Hematopoietic multipotent progenitor cell treated with erythropoietin and hydrocortisone succinate and interleukin-3 and kit ligand, for 15 days (in vitro differentiated cells): Measurements from ENCODE around the gene FAM221A.
"Not testable (repeated sequence)": the region's sequence is repeated elsewhere in the genome, so short reads cannot be mapped to it uniquely, and the experiment has no call there.

Source experiments
- DNase-seq: peaks from one replicate; pipeline ENCODE4 v3.0.0-alpha.2; 2015; ENCODE audit warnings: low spot score

Gene FAM221A, protein sequence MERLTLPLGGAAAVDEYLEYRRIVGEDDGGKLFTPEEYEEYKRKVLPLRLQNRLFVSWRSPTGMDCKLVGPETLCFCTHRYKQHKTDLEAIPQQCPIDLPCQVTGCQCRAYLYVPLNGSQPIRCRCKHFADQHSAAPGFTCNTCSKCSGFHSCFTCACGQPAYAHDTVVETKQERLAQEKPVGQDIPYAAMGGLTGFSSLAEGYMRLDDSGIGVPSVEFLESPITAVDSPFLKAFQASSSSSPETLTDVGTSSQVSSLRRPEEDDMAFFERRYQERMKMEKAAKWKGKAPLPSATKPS

DNA sequence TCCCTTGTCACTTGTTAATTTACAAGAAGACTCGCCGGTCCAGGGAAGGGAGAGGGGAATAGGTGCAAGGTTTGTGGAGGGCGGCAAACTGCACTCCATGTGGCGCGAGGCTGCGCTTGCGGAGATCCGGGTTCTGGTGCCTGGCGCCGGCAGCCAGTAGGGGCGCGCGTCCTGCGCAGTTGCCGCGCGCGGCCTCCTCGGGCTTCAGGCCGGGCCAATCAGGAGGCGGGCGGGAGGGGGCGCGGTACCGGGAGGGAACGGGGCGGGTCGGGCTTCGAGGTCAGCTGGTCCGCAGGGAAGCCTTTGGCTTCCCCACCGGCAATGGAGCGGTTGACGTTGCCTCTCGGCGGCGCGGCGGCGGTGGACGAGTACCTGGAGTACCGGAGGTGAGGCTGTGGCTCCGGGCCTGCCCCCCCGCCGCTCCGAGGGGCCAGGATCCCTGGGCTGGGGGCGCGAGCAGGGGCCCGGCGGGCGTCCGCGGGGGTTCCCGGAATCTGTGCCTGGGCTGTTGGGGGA, at the start of gene FAM221A:
Gene FAM221A (plus strand): TSS at position 302 of the 516 bp plus-strand sequence. CDS start 20 bp downstream, at position 322.
- DNase-seq = peak; percentile 39

DNA sequence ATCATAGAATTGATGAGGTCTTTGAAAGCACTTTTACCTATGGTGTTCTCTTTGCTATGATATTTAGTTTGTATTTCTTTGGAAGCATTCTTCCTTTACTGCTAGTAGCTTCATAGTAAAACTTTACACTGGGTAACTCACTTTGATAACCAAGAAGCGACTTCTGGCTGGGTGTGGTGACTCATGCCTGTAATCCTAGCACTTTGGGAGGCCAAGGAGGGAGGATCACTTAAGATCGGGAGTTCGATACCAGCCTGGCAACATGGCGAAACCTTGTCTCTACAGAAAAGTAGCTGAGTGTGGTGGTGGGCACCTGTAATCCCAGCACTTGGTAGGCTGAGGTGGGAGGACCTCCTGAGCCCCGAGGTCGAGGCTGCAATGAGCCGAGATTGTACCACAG, 46.6 kb upstream of the FAM221A start:
- DNase-seq = no peak

DNA sequence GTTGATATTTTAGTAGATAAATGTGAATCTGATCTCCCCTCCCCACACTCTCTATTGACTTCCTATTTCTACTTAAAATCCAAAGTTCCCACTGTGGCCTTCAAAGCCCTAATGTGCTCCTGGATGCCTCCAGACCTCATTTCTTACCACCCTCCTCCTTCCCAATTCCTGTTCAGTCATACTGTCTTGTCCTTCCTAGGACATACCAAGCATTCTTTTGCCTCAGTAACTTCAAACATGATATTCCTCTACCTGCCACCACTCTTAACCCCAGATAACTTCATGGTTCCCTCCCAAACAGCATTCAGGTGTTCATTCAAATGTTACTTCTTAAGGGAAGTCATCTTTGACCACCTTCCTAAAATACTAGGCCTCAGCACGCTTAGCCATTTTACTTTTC, 34.2 kb upstream of the FAM221A start:
- DNase-seq = no peak

DNA sequence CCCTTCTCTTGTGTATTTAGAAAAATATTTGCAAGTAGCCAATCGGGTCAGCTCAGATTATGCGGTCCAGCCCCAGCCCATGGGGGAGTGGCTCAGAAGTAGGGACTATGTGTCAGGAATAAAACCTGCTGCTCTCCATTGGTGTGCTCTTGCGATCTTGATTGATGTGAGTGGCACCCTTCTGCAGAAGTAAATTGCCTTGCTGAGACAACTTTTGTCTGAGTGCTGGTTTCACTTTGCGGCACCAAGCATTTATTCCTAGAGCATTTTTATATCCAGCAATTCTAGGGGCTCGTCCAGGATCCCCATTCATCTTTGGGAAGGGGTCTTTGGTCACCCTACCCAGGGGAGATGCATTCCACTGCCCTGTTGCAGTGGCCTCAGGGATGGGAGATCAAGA, 26.1 kb upstream of the FAM221A start:
- DNase-seq = no peak

DNA sequence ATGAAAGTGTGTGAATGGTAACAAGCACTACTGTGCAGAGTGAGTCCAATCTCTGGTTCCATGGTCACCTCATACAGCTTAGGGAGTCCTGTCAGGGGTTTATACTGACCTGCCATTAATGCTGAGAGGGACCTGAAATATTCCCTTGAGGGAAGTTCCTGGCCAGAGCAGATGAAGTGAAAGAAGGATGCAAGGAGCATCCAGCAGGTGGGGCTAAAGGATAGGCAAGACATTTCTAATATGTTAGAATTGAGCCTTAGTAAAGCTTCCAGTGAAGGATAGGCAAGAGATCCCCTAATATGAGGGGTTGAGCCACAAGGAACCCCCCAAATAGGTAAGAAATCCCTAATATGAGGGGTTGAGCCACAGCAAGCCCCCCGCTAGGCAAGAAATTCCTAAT, 25.5 kb upstream of the FAM221A start:
- no peak for DNase-seq

DNA sequence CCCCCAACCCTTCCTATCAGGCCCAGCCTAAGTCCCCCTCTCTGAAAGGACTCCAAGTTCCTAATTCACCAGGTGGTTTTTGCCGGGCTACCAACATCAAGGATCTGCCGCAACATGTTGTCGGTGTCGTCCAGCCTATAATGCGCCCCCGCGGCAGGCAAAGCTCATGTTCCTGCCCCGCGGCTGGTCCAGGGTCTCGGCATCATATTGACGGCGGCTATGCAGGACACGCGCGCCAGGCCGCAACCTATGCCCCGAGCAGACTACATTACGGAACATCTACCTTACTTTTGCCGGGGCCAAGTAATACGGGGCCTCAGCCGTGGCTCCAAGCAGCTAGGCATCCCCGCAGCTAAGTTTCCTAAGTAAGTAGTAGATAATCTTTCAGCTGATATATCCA, 24.6 kb upstream of the FAM221A start:
- DNase-seq = no peak

DNA sequence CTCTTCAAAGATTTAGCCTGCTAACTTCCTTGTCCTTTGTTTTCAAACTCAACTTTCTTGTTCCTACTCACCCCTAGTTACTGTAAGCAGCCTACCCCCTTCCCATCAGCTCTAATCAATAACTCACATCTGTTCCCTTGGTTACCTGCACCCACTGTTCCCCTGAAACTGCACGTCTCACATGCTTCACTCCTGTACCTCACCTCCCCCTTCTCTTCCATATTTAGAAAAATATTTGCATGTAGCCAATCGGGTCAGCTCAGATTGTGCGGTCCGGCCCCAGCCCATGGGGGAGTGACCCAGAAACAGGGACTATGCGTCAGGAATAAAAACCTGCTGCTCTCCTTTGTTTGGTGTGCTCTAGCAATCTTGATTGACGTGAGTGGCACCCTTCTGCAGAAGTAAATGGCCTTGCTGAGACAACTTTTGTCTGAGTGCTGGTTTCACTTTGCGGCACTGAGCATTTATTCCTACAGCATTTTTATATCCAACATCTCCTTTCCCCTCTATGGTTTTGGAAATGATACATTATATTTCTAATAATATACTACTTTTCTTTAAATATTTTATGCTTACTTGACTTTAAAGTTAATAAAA, 21.1 kb upstream of the FAM221A start:
- no peak for DNase-seq

DNA sequence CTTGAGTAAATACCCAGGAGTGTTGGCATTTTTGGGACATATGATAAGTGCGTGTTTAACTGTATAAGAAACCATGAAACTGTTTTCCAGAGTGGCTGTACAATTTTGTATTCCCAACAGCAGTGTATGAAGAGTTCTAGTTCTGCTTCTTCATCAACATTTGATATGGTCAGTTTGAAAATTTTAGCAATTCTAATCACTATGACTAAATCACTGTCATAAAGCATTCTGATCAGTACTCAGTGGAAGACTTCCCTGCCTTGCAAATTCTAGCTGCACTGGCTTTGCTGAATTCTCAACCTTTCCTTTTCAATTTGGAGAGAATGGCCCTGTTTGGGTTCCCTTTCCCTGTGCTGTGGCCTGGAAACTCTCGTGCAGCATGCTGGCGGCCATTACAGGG, 18.6 kb upstream of the FAM221A start:
- DNase-seq = no peak

DNA sequence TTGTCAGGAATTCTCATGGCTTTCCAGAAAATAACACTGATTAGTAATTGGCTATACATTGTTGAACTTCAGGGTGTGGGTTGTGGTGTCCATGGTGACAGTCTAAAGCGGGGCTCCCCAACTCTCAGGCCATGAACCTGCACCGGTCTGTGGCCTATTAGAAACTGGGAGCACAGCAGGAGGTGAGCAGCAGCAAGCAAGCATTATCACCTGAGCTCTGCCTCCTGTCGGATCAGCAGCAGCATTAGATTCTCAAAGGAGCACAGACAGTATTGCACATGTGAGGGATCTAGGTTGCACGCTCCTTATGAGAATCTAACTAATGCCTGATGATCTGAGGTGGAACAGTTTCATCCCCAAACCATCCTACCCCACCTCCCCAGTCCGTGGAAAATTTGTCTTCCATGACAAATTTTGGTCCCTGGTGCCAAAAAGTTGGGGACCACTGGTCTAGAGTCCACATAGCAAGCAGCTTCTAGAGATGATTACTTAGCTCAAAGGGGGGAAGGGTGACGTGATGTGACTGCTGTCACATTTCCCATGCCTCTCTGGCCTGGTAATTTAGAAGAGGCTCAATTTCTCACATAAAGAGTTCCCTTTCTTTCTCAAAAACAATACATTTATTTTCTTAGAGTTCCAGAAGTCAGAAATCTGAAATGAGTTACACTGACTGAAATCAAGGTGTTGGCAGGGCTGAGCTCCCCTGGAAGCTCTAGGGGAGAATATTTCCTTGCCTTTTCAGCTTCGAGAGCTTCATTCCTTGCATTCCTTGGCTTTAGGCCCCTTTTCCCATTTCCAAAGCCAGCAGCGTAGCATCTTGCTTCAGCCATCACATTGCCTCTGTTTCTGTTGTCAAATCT, 17.6 kb upstream of the FAM221A start:
- no peak for DNase-seq

DNA sequence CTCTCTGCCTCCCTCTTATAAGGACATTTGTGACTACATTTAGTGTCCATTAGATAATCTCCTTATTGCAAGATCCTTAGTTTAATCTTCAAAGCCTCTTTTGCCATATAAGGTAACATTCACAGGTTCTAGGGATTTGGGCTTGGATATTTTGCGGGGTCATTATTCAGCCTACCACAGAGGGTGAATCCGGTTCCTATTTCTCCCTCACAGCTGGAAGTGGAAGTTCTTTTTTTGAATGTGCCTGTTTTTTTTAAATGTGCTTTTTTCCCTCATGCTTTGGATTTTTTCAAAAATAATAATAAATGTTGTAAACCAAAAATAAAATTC, 17.1 kb upstream of the FAM221A start:
- no peak for DNase-seq

DNA sequence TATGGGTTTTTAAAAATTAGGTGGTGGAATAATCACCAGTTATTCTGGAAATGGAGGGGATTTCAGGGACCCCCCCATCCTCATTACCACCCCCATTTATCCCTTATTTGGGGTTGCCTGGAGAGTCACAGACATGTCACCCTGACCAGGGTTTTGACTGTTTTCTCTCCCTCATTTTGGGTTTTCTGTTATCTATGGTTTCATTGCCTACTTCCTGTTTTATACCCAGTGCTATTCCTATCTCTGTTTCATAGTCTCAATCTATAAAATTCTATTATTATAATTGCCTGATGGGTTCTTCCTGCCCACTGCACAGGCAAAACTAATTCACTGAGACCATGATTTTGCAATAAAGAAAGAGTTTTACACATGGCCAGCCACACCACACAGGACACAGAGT, 15.9 kb upstream of the FAM221A start:
- DNase-seq = no peak

DNA sequence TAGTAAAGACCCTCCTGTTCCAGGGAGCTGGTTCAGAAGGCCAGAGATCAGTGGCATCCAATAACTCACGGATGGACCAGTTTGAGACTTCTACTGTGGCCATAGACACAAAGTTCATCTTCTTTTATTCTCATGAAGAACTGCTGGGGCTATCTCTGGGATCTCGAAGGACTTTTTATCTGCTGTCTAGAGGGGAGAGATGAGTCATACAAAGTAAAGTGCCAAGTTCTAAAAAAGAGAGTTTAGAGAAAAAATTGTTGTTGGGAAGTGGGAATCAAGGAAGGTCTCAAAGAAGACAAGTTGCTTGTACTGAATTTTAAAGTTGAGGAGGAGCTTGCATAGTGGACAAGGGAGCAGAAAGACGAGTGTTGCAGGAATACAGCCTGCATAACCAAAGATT, 8.0 kb upstream of the FAM221A start:
- DNase-seq = no peak

DNA sequence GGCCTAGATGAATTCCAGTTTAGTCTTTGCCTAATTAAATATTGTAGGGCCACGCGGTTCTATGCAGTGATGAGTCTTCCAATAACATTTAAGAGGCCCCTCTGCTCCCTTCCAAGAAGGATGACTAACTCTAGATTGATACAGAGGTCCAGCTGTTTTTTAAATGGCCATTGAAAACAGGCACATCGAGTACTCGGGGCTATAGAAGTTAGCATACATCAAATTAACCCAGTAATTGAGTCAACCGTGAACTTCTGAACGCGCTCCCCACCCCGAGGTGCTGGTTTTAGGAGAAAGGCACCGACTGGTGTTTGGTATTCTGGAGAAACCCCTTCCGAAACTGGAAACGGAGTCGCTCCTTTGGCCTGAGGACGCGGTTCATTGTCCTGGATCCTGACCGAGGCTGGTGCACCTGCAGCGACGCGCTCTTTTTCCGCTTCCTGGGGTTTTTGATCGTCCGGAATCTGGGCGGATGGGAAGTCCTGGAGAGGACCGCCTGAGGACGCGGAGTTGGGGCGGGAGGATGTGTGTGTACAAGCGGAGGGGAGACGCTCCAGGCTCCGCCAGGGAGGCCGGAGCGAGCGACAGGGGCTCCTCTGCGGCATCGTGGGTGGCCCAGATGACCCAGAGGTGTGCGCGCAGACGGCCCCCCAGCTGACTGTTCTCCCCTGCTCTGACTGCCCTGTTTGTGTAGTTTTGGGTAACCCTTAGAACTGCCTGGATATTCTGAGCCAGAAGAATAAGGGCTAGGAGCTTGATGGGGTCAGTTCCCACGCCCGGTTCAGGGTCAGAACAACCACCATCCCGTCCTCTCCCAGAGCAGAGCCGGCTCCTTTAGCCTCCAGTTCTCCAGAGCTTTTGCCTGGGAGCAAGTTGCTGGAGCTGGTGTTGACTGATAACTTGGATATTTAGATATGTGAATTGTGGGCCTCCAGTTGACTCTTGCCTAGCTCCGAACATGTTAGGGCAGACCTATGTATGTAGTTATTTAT, 711 bp downstream of the FAM221A start:
- DNase-seq = no peak

DNA sequence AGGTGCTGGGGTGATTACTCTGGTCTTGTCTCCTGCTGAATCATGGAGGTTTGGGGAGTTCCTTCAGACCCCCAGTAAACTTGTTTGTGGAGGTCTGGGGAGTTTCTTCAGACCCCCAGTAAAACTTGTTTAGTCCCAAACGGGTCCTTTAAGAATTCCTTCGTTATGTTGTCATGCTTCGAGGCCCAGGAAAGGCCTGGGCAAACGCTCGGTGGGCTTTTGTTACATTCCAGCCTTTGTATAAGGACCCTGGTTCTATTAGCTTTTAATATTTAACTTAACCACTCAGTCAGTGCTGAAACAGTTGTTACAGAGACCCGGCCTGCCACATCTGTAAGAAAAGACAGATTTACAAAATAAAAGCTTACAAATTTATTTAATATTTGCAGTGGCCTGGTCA, 4.0 kb downstream of the FAM221A start:
- not testable (repeated sequence) for DNase-seq

DNA sequence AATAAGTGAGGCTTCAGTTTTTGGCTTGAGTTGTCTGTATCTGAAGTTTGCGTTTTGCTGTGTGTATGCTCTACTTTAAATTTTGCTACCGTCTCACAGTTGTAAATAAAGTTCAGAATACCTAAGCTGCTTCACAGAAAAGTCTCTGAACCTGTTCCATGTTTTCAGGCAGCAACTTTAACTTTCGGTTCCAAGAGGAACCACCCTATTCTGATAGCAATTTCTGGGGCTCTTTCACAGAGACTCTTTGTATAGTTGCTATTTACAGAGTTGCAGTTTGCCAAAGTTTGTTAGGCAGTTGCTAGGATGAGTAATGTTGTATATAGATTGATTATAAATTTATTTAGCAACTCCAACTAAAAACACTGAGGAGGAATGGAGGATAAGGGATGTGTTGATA, 5.7 kb downstream of the FAM221A start:
- no peak for DNase-seq

DNA sequence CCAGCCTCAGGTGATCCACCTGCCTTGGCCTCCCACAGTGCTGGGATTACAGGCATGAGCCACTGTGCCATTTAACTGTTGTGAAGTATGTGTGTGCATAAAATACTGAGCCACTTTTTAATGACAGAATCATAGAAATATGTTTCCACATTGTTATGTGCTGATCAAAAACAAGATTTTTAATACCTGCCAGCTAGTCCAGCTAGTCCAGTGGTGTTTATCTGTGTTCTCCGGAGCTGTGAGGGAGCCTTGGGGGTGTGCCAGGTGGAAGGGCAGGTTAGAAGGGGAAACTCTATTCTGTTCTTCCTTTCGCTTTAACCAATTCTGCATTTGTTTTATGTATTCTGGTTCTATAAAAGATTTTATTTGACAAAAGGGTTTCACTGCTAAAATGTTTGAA, 7.0 kb downstream of the FAM221A start:
- DNase-seq = no peak

DNA sequence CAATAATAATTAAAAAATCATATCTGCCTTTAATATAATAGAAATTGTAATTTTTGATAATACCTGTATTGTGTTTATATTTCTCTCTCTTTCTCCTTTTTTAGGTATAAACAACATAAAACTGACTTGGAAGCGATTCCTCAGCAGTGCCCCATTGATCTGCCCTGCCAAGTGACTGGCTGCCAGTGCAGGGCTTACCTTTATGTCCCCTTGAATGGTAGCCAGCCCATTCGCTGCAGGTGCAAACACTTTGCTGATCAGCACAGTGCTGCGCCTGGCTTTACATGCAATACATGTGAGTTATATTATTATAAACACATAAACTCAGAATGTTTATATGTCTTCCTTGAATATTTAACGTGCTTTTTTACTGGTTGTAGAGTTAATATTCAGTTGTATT, 9.2 kb downstream of the FAM221A start:
- no peak for DNase-seq

DNA sequence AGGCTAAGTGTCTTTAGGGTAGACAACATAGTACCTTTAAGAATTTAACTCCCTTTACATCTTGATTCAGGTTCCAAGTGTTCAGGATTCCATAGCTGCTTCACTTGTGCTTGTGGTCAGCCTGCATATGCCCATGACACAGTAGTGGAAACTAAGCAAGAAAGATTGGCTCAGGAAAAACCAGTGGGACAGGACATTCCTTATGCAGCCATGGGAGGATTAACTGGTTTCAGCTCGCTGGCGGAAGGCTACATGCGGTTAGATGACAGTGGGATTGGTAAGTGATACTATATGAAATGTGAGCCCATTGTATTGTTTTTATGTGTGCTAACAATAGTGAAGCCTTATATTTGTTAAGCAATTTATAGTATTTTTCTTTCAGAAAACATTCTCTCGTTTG, 11.3 kb downstream of the FAM221A start:
- no peak for DNase-seq

DNA sequence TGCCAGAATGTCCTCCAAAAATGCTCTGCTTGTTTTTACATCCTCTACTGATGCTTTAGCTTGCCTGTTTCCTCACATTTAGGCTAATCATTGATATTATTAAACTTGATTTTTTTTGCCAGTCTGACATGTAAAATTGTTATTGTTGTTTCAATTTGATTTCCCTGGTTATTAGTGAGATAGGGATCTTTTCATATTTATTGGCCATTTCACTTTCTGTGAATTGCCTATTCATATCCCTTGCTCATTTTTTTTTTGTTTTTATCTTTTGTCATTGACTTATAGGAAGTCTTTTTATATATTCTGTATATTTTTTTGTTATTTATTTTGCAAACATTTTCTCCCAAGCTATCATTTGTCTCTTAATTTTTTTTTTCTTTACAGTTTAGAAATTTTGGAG, 13.2 kb downstream of the FAM221A start:
- no peak for DNase-seq

DNA sequence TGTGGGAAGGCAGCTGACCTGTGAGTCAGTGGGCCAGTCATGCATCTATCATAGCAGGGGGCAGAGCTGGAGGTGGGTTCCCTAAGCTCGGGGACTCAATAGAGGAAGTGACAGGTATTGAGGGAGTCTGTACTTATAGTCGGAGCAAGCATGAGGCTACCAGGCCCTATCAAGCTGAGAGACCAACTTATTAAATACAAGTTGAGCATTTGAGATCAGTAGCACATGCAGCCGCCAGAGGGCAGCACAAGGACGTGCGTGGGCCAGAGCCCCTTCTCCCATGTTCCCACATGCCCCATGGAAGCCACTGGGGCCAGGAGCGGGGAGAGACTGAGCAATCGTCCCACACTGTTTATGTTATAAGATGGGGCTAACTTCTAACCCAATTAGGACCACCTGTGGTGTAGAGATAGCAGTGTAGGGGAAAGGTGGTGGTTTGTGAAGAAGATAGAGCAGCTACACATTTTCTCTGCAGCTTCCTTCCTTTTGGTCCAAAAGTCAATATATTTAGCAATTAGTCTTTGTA, 17.0 kb downstream of the FAM221A start:
- DNase-seq = peak; percentile 60

DNA sequence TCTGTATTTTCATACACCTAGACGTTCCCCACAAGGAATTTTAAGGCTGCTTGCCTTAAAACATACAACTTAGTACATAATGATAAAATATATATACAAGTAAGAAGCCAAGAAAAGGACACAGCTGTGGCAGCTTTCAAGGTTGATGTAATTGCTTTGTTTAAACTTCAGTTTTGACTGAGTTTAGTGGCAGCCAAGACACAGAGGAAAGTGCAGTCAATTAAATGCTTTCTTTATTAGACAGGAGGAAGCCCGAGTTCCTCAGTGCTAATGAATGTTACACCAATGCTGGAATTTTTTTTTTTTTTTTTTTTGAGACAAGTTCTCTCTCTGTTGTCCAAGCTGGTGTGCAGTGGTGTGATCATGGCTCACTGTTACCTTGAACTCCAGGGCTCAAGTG, 18.8 kb downstream of the FAM221A start:
- DNase-seq = no peak

DNA sequence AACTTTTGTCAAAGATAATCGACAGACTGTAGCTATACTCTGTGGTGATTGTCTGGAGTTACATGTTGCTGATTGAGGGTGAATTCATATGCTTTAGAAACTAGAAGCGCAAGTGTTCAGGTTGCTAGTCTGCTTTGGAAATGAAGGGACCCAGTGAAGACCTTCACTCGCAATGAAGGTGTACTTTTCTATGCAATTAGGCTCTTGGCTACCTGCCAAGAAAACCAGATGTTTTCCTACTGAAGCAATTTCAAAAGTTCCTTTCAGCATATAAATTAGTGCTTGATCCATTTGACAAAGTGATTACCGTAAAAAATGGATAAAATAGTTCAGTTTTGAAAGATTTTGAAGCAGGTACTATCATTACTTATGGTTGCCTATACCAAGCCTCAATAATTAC, 20.0 kb downstream of the FAM221A start:
- no peak for DNase-seq
